HG03442 (cell line): Measurements from ENCODE around the gene RBM4.
A peak's percentile ranks its signal among the peaks of the same experiment; 100 is the strongest.
"Not testable (repeated sequence)": the region's sequence is repeated elsewhere in the genome, so short reads cannot be mapped to it uniquely, and the experiment has no call there.

Experiments
- ATAC-seq: cut with Tn5 transposase; IDR thresholded peaks from one replicate; pipeline ENCODE4 v1.9.1; 2021; ENCODE audit warnings: mild to moderate bottlenecking, moderate library complexity; ENCODE audit not compliant: unreplicated experiment

The RBM4 gene

GRCh38 chr11:66638177-66639065, at the start of gene RBM4:
TSS of gene RBM4 (plus strand) at chr11:66638703. CDS start at chr11:66639712, 1,009 bp downstream.
- ATAC-seq: peak; percentile 95

- ATAC-seq: not testable (repeated sequence)
Observed at GRCh38 chr11:66589315-66589714, 49.2 kb upstream of the RBM4 start.

- no peak for ATAC-seq
Observed at GRCh38 chr11:66589996-66590675, 48.4 kb upstream of the RBM4 start.

- no peak for ATAC-seq
Observed at GRCh38 chr11:66591175-66591574, 47.3 kb upstream of the RBM4 start.

- peak; percentile 90 for ATAC-seq
Observed at GRCh38 chr11:66592457-66593302, 45.8 kb upstream of the RBM4 start, which contains the start of the genes CCDC87 and CCS. TSS of gene CCDC87 (minus strand) at chr11:66593063. CDS start at chr11:66593015, 48 bp downstream. TSS of gene CCS (plus strand) at chr11:66593185. CDS start at chr11:66593262, 77 bp downstream.

GRCh38 chr11:66593303-66593635, 45.2 kb upstream of the RBM4 start:
- ATAC-seq: peak; percentile 15

- ATAC-seq: no peak
Observed at GRCh38 chr11:66593650-66594049, 44.9 kb upstream of the RBM4 start.

GRCh38 chr11:66595245-66595904, 43.1 kb upstream of the RBM4 start:
- ATAC-seq: no peak

- ATAC-seq: no peak
Observed at GRCh38 chr11:66598993-66599392, 39.5 kb upstream of the RBM4 start.

- ATAC-seq: no peak
Observed at GRCh38 chr11:66600219-66600618, 38.3 kb upstream of the RBM4 start.

GRCh38 chr11:66600631-66601233, 37.8 kb upstream of the RBM4 start:
- no peak for ATAC-seq

- no peak for ATAC-seq
Observed at GRCh38 chr11:66603072-66603471, 35.4 kb upstream of the RBM4 start.

GRCh38 chr11:66604155-66604554, 34.3 kb upstream of the RBM4 start:
- ATAC-seq: no peak

- ATAC-seq: not testable (repeated sequence)
Observed at GRCh38 chr11:66606608-66607007, 31.9 kb upstream of the RBM4 start.

- ATAC-seq: no peak
Observed at GRCh38 chr11:66607126-66607834, 31.2 kb upstream of the RBM4 start.

- no peak for ATAC-seq
Observed at GRCh38 chr11:66609721-66610617, 28.5 kb upstream of the RBM4 start.

GRCh38 chr11:66612458-66612857, 26.0 kb upstream of the RBM4 start:
- no peak for ATAC-seq

- ATAC-seq: no peak
Observed at GRCh38 chr11:66614073-66614472, 24.4 kb upstream of the RBM4 start.
